Keratinocyte (primary cell): ENCODE measurements around the gene ARHGEF28. TPM values are rescaled to one million over a fixed set of nuclear protein-coding genes. Genes with fewer than 3 reads are reported as not detected.

Experiments
- DNase-seq: peaks from one replicate; pipeline ENCODE4 v3.0.0-alpha.2; 2011; ENCODE audit warnings: low read depth, missing footprints, low spot score
- FAIRE-seq: peaks from 2 replicates; lab custom pipeline; 2011; peaks lifted over from hg19 to GRCh38; lab: Jason Lieb, UNC
- H2AFZ ChIP-seq: 2 replicates; pipeline ENCODE4 v1.6.0; 2012; ENCODE audit warnings: low read length, control low read depth, inconsistent platforms; ENCODE audit not compliant: control insufficient read depth
- H3K27ac ChIP-seq: 2 replicates; pipeline ENCODE4 v1.5.1; 2011; ENCODE audit warnings: low read length; ENCODE audit not compliant: control insufficient read depth, insufficient read depth
- H3K27me3 ChIP-seq: 3 replicates; pipeline ENCODE4 v1.6.0; 2011; ENCODE audit warnings: low read length; ENCODE audit not compliant: control insufficient read depth, insufficient read depth; ENCODE audit errors: extremely low read depth
- H3K36me3 ChIP-seq, 2 experiments: 2 replicates in 1 of 2; 3 replicates in 1 of 2; pipeline ENCODE4 v1.5.1; 2011; ENCODE audit warnings: low read length in 2 of 2, mild to moderate bottlenecking in 1 of 2; ENCODE audit not compliant: control insufficient read depth in 2 of 2, insufficient read depth in 2 of 2; ENCODE audit errors: extremely low read depth in 1 of 2
- H3K4me1 ChIP-seq: 3 replicates; pipeline ENCODE4 v1.5.1; 2011; ENCODE audit warnings: low read length; ENCODE audit not compliant: control insufficient read depth, insufficient read depth; ENCODE audit errors: extremely low read depth
- H3K4me2 ChIP-seq: 3 replicates; pipeline ENCODE4 v1.6.0; 2011; ENCODE audit warnings: low read depth, low read length; ENCODE audit not compliant: control insufficient read depth, insufficient read depth; ENCODE audit errors: extremely low read depth
- H3K4me3 ChIP-seq, 3 experiments: fragments of 200-600 bp in 1 of 3; sonication (generic) in 1 of 3; 2 replicates in 2 of 3; 3 replicates in 1 of 3; pipeline ENCODE4 v1.5.1; 2011 to 2016; ENCODE audit warnings: low read length in 3 of 3, mild to moderate bottlenecking in 3 of 3, control low read depth in 2 of 3, inconsistent platforms in 1 of 3, low read depth in 1 of 3, mixed read lengths in 1 of 3, mixed run types in 1 of 3, moderate library complexity in 1 of 3; ENCODE audit not compliant: control insufficient read depth in 2 of 3, insufficient read depth in 2 of 3; ENCODE audit errors: extremely low read depth in 1 of 3
- H3K79me2 ChIP-seq: 2 replicates; pipeline ENCODE4 v1.6.0; 2012; ENCODE audit warnings: low read length; ENCODE audit not compliant: control insufficient read depth, insufficient read depth
- H3K9ac ChIP-seq: 3 replicates; pipeline ENCODE4 v1.6.0; 2011; ENCODE audit warnings: low read length; ENCODE audit not compliant: control insufficient read depth, insufficient read depth; ENCODE audit errors: extremely low read depth
- H3K9me1 ChIP-seq: 3 replicates; pipeline ENCODE4 v1.6.0; 2011; ENCODE audit warnings: low read length; ENCODE audit not compliant: control insufficient read depth, insufficient read depth; ENCODE audit errors: extremely low read depth
- H3K9me3 ChIP-seq: 2 replicates; pipeline ENCODE4 v1.5.1; 2012; ENCODE audit warnings: low read depth, low read length; ENCODE audit not compliant: control insufficient read depth
- H4K20me1 ChIP-seq: 3 replicates; pipeline ENCODE4 v1.6.0; 2011; ENCODE audit warnings: low read length; ENCODE audit not compliant: control insufficient read depth, insufficient read depth; ENCODE audit errors: extremely low read depth
- EZH2 ChIP-seq: IDR thresholded peaks from one replicate; pipeline ENCODE4 v1.6.1; 2012; ENCODE audit warnings: inconsistent platforms, mild to moderate bottlenecking, low read length, moderate library complexity
- dilution Hi-C: fragments of 300-500 bp; cut with MboI; formaldehyde crosslinking; loops from one replicate; pipeline ENCODE4 v1.7.0; 2020; ENCODE audit warnings: low sequenced_read_pairs; ENCODE audit not compliant: extremely low pct_ligation_motif_present
- polyA plus RNA-seq, 5 experiments: library from polyadenylated mRNA; depleted of rRNA in 3 of 5; stranded (reverse) in 3 of 5; stranded (forward) in 1 of 5; unstranded in 1 of 5; fragments of >200 nt; gene quantifications; 1 replicate in 1 of 5; 2 replicates in 3 of 5; 3 replicates in 1 of 5; pipeline versions ENCODE4 v1.2.1 to v1.2.3, GENCODE V29; 2011 to 2012; ENCODE audit warnings: missing spikeins in 2 of 5, low read depth in 1 of 5, low replicate concordance in 1 of 5
- TF ChIP-seq, protein P1 (sequence below), 3 experiments: IDR thresholded peaks in 1 of 3; conservative IDR thresholded peaks in 1 of 3; optimal IDR thresholded peaks in 1 of 3; 2 replicates in 2 of 3; 3 replicates in 1 of 3; pipeline versions ENCODE3 to v1.5.1; 2011; ENCODE audit warnings: low read length in 3 of 3, mild to moderate bottlenecking in 3 of 3, moderate library complexity in 2 of 3, control low read depth in 1 of 3, inconsistent platforms in 1 of 3; ENCODE audit not compliant: insufficient read depth in 2 of 3; ENCODE audit errors: extremely low read depth in 1 of 3

ARHGEF28 gene
- polyA plus RNA-seq, 1 donor (not counting 4 experiments of a cell fraction or from before 2014, with no cell fraction given): 31.6 TPM

DNA sequence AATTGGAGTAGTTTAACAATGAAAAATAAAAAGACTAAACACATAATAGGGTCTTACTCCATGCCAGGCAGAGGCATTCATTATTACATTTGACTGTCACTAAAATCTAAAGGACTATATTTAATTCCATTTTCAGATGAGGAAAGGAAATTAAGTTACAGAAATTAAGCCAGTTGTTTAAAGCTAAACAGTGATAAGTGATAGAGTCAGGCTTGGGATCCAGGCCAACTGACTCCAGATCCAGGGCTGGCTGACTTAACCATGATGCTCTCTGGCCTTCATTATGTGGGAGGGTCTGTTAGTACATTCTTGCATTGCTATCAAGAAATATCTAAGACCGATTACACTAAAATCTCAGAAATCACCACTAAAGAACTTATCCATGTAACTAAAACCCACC lies 107.2 kb downstream of the ARHGEF28 start:
- FAIRE-seq (no peak), DNase-seq (no peak)
- Histone ChIP-seq H2AFZ (no peak overlapping the region), H3K79me2 (peaks cover 91% of the 10 kb centered on the region), H3K36me3 (peaks cover 7 to 17% of the 10 kb centered on the region in 2 experiments), H3K9ac (no peak overlapping the region), H3K27ac (no peak overlapping the region), H3K4me3 (no peak overlapping the region), H3K27me3 (no peaks in the 10 kb centered on the region), H4K20me1 (peaks cover 6% of the 10 kb centered on the region), H3K4me1 (no peaks in the 10 kb centered on the region), H3K9me1 (no peaks in the 10 kb centered on the region), H3K9me3 (no peaks in the 10 kb centered on the region), H3K4me2 (no peak overlapping the region)
- TF ChIP-seq EZH2: no peak
- TF ChIP-seq, protein P1, sequence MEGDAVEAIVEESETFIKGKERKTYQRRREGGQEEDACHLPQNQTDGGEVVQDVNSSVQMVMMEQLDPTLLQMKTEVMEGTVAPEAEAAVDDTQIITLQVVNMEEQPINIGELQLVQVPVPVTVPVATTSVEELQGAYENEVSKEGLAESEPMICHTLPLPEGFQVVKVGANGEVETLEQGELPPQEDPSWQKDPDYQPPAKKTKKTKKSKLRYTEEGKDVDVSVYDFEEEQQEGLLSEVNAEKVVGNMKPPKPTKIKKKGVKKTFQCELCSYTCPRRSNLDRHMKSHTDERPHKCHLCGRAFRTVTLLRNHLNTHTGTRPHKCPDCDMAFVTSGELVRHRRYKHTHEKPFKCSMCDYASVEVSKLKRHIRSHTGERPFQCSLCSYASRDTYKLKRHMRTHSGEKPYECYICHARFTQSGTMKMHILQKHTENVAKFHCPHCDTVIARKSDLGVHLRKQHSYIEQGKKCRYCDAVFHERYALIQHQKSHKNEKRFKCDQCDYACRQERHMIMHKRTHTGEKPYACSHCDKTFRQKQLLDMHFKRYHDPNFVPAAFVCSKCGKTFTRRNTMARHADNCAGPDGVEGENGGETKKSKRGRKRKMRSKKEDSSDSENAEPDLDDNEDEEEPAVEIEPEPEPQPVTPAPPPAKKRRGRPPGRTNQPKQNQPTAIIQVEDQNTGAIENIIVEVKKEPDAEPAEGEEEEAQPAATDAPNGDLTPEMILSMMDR (optimal IDR thresholded peaks at IDR 0.05 in 1 of 3, IDR thresholded peaks at IDR 0.05 in 1 of 3, conservative IDR thresholded peaks at IDR 0.05 in 1 of 3; ENCODE audit: extremely low read depth in 1 of 3, insufficient read depth in 2 of 3, low read length in 3 of 3): no peak
- dilution Hi-C loops: no loop called here

DNA sequence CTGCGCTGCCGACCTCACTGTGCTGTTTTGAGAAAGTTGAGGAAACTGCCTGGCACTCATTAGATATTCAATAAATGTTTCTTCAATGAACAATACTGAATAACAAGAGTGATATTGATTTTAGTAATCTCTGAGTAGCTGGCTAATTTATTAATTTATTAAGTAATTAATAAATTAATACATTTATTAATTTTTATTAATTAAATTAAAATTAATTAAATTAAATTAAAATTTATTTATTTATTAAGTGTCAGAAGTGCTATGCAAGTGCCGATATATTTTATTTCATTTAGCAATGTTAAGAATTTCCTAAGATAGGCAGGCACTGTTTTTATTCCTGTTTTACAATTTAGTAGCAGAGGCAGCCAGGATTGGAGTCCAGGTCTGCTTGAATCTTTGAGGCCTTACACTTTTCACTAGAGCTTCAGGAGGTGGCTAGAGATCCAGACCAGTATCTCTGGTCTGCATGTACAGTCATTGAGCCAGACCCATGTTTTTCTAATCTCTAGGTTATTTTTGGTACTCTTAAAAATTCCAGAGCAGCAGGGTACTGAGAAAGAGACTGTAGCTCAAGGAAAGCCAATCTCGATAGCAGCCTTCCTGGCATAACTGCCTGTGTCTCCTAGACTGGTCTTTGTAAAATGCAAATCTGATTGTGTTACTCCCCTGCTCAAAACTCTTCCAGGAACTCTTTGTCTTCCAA lies 109.2 kb downstream of the ARHGEF28 start:
- H3K9me3 ChIP-seq: no peaks in the 10 kb centered on the region
- no peak overlapping the region for H3K9ac ChIP-seq
- no peaks in the 10 kb centered on the region for H3K4me1 ChIP-seq
- H3K4me3 ChIP-seq: no peak overlapping the region
- no peaks in the 10 kb centered on the region for H3K27me3 ChIP-seq
- no peak for DNase-seq
- no peaks in the 10 kb centered on the region for H4K20me1 ChIP-seq
- dilution Hi-C loops: no loop called here
- H3K79me2 ChIP-seq: peaks cover 90% of the 10 kb centered on the region
- no peak overlapping the region for H3K27ac ChIP-seq
- no peak for FAIRE-seq
- peaks cover 3 to 14% of the 10 kb centered on the region in 2 experiments for H3K36me3 ChIP-seq
- no peak overlapping the region for H3K4me2 ChIP-seq
- no peak overlapping the region for H2AFZ ChIP-seq
- H3K9me1 ChIP-seq: no peaks in the 10 kb centered on the region
- TF ChIP-seq EZH2: no peak
- TF ChIP-seq, protein P1 (optimal IDR thresholded peaks at IDR 0.05 in 1 of 3, IDR thresholded peaks at IDR 0.05 in 1 of 3, conservative IDR thresholded peaks at IDR 0.05 in 1 of 3; ENCODE audit: extremely low read depth in 1 of 3, insufficient read depth in 2 of 3, low read length in 3 of 3): no peak
